K562 (cell line): ENCODE data around the gene RSRP1. TPM values are rescaled to one million over a fixed set of nuclear protein-coding genes. Genes with fewer than 3 reads are reported as not detected.

Experiments used
- ATAC-seq: fragments of 200-7000 bp; cut with Tn5 transposase; 3 replicates; pipeline ENCODE4 v1.9.1; 2020; ENCODE audit warnings: moderate library complexity
- BruUV-seq: library from RNA; stranded (reverse); fragments of 400-500 nt; replicated peaks from 2 replicates; lab custom pipeline; 2021; lab: Mats Ljungman, UMichigan
- CTCF ChIA-PET: fragments of 300-600 bp; formaldehyde crosslinking; extraction: SDS; loops from one replicate; lab custom pipeline; 2021; ENCODE audit warnings: low intra/inter-chr PET ratio; lab: Yijun Ruan, JAX
- POLR2A ChIA-PET: fragments of 300-600, 350-650 bp; sonication (Branson Sonifier 250); formaldehyde crosslinking; extraction: SDS; loops from one replicate; lab custom pipeline; 2021; ENCODE audit warnings: antibody characterized with exemption, inconsistent platforms; lab: Yijun Ruan, JAX
- DNase-seq, 4 experiments: peaks; one replicate each; pipeline versions ENCODE4 v3.0.0 to v3.0.0-alpha.2; 2011 to 2018; ENCODE audit warnings: low spot score in 3 of 4, mixed read lengths in 3 of 4; ENCODE audit errors: extremely low read depth in 1 of 4
- FAIRE-seq: peaks from 2 replicates; lab custom pipeline; 2011; peaks lifted over from hg19 to GRCh38; lab: Jason Lieb, UNC
- H2AFZ ChIP-seq: 2 replicates; pipeline ENCODE4 v1.6.0; 2011; ENCODE audit warnings: low read depth, low read length, control low read depth, inconsistent platforms
- H3K27ac ChIP-seq: fragments of 200-600 bp; 3 replicates; pipeline ENCODE4 v1.8.0; 2011; ENCODE audit warnings: low read depth, mild to moderate bottlenecking, control low read depth, inconsistent platforms, low read length, moderate library complexity, mixed read lengths; ENCODE audit errors: extremely low read depth
- H3K27me3 ChIP-seq, 2 experiments: fragments of 300-600 bp in 1 of 2; 2 replicates in 1 of 2; 3 replicates in 1 of 2; pipeline versions ENCODE4 v1.6.0 to v1.8.0; 2011; ENCODE audit warnings: inconsistent platforms in 2 of 2, low read length in 2 of 2, mild to moderate bottlenecking in 1 of 2, mixed read lengths in 1 of 2, moderate library complexity in 1 of 2; ENCODE audit not compliant: control insufficient read depth in 2 of 2, insufficient read depth in 2 of 2
- H3K36me3 ChIP-seq: fragments of 300-600 bp; 3 replicates; pipeline ENCODE4 v1.8.0; 2011; ENCODE audit warnings: mild to moderate bottlenecking, low read length, inconsistent platforms; ENCODE audit not compliant: control insufficient read depth, insufficient read depth
- H3K4me1 ChIP-seq, 2 experiments: fragments of 200-600 bp in 1 of 2; replicated peaks in 1 of 2; 2 replicates in 1 of 2; 3 replicates in 1 of 2; pipeline versions ENCODE4 v1.5.1 to v1.8.0; 2011; ENCODE audit warnings: inconsistent platforms in 2 of 2, low read length in 2 of 2, mild to moderate bottlenecking in 1 of 2, mixed read lengths in 1 of 2, moderate library complexity in 1 of 2; ENCODE audit not compliant: control insufficient read depth in 2 of 2, insufficient read depth in 2 of 2
- H3K4me2 ChIP-seq: 2 replicates; pipeline ENCODE4 v1.6.1; 2011; ENCODE audit warnings: low read length, control low read depth, inconsistent platforms, mixed read lengths; ENCODE audit not compliant: insufficient read depth
- H3K4me3 ChIP-seq: fragments of 200-600 bp; sonication (generic), shearing (Covaris generic); 2 replicates; pipeline ENCODE4 v1.5.1; 2016; ENCODE audit warnings: control low read depth, inconsistent platforms
- H3K79me2 ChIP-seq: fragments of 200-600 bp; 3 replicates; pipeline ENCODE4 v1.8.0; 2011; ENCODE audit warnings: low read length, inconsistent platforms; ENCODE audit not compliant: control insufficient read depth, insufficient read depth
- H3K9ac ChIP-seq, 2 experiments: 2 replicates each; pipeline versions ENCODE4 v1.6.0 to v1.6.1; 2011; ENCODE audit warnings: low read depth in 2 of 2, low read length in 2 of 2, control low read depth in 1 of 2, inconsistent platforms in 1 of 2, mild to moderate bottlenecking in 1 of 2, mixed read lengths in 1 of 2; ENCODE audit not compliant: insufficient read depth in 1 of 2
- H3K9me1 ChIP-seq: one replicate; pipeline ENCODE4 v1.6.0; 2011; ENCODE audit warnings: inconsistent platforms, mild to moderate bottlenecking, low read length, moderate library complexity; ENCODE audit not compliant: control insufficient read depth, insufficient read depth
- H3K9me3 ChIP-seq: replicated peaks from 2 replicates; pipeline ENCODE4 v1.5.1; 2011; ENCODE audit warnings: low read depth, low read length, inconsistent platforms; ENCODE audit not compliant: control insufficient read depth, insufficient read depth
- H4K20me1 ChIP-seq: replicated peaks from 2 replicates; pipeline ENCODE4 v1.6.1; 2011; ENCODE audit warnings: low read length, inconsistent platforms, mixed read lengths; ENCODE audit not compliant: control insufficient read depth, insufficient read depth
- CBX5 ChIP-seq: IDR thresholded peaks from 2 replicates; pipeline ENCODE4 v1.6.1; 2014; ENCODE audit warnings: low read depth, borderline replicate concordance
- EWSR1 ChIP-seq: fragments of 450-650 bp; IDR thresholded peaks from 2 replicates; pipeline ENCODE4 v1.6.1; 2018; ENCODE audit warnings: borderline replicate concordance, mild to moderate bottlenecking, low read depth, moderate library complexity; ENCODE audit not compliant: partially characterized antibody
- SAFB ChIP-seq: fragments of 200-400 bp; formaldehyde crosslinking; IDR thresholded peaks from 2 replicates; pipeline ENCODE4 v1.6.1; 2017; ENCODE audit warnings: low read depth, low read length, borderline replicate concordance
- XRCC3 ChIP-seq: fragments of 450-650 bp; IDR thresholded peaks from 2 replicates; pipeline ENCODE4 v1.6.1; 2017; ENCODE audit warnings: mild to moderate bottlenecking, moderate library complexity
- ZNF280B ChIP-seq: fragments of 250-450 bp; sonication (Bioruptor Pico); IDR thresholded peaks from 2 replicates; pipeline ENCODE4 v1.5.1; 2021; ENCODE audit warnings: mild to moderate bottlenecking
- ZNF408 ChIP-seq: fragments of 250-450 bp; sonication (Bioruptor Pico); IDR thresholded peaks from 2 replicates; pipeline ENCODE4 v1.4.0; 2020; ENCODE audit warnings: low read depth, mild to moderate bottlenecking, moderate library complexity
- WGBS: fragments of 100-300 bp; shearing (Covaris generic); methylation state at CpG from one replicate; pipeline ENCODE4 v1.1.6; 2016; ENCODE audit warnings: low coverage, mixed read lengths; ENCODE audit not compliant: insufficient coverage; ENCODE audit errors: missing lambda C conversion rate; 5-methylcytosine and 5-hydroxymethylcytosine counted together
- in situ Hi-C: fragments of 300-500 bp; cut with MboI; formaldehyde crosslinking; loops from 4 replicates; pipeline ENCODE4 v1.15.0; 2018; ENCODE audit warnings: inconsistent platforms, mixed read lengths
- intact Hi-C: fragments of 100-400 bp; cut with micrococcal nuclease; formaldehyde crosslinking; loops from 2 replicates; pipeline ENCODE4 v1.14.2; 2022
- polyA plus RNA-seq, 8 experiments: library from polyadenylated mRNA; depleted of rRNA in 4 of 8; stranded (reverse) in 5 of 8; unstranded in 3 of 8; fragments of >200 nt; fragmentation: Nextera tagmentation in 2 of 8; fragmentation: Illumina TruSeq in 1 of 8; extraction: Ambion mirVana in 2 of 8; extraction: Trizol in 1 of 8; gene quantifications; 2 replicates each; pipeline versions ENCODE4 v1.2.1 to v1.2.3, GENCODE V29; 2011 to 2014; ENCODE audit warnings: inconsistent platforms in 1 of 8, missing spikeins in 1 of 8
- total RNA-seq, 7 experiments: library from RNA; depleted of rRNA in 6 of 7; stranded (reverse); fragments of >200 nt in 6 of 7; fragmentation: Illumina TruSeq in 2 of 7; extraction: Trizol in 2 of 7; gene quantifications; 2 replicates each; pipeline versions ENCODE4 v1.2.1 to v1.2.3, GENCODE V29; 2011 to 2021; ENCODE audit warnings: low replicate concordance in 1 of 7

Gene RSRP1
- total and polyA plus RNA-seq, 9 of the 15 experiments (the other 6 are each of a cell fraction or from before 2014, with no cell fraction given) = 27.2 to 283 (median 146) TPM

GRCh38 chr1:25209516-25209915 is 37.7 kb downstream of the RSRP1 start:
- no peaks in the 10 kb centered on the region for H3K79me2 ChIP-seq
- no peak for ATAC-seq
- intact Hi-C loops = loop anchor here (5.0 kb wide), 1 partner anchor 107 kb away; no protein-coding TSS in a partner anchor
- no peaks in the 10 kb centered on the region for H3K36me3 ChIP-seq
- no peak overlapping the region for H3K27ac ChIP-seq
- H3K4me2 ChIP-seq = no peak overlapping the region
- no TSS peak for BruUV-seq
- H3K9me1 ChIP-seq = no peaks in the 10 kb centered on the region
- H2AFZ ChIP-seq = no peak overlapping the region
- no peaks in the 10 kb centered on the region for H3K9me3 ChIP-seq
- H4K20me1 ChIP-seq = 0 out of 2 replicates have a peak, but pooled peaks cover 2% of the 10 kb centered on the region
- ChIA-PET CTCF (no interaction called here), POLR2A (interaction anchor here (0.6 kb wide), 1 partner anchor 11 kb away, joined by 3 read pairs; no protein-coding TSS in a partner anchor)
- H3K4me3 ChIP-seq = no peak overlapping the region
- in situ Hi-C loops = no loop called here
- no peak for FAIRE-seq
- no peaks in the 10 kb centered on the region; a peak in 1 of 5 replicates for H3K4me1 ChIP-seq
- DNase-seq = no peak
- TF ChIP-seq SAFB (no peak), EWSR1 (no peak), XRCC3 (no peak), ZNF280B (CRISPR knock-in tag) (no peak), CBX5 (no peak), ZNF408 (CRISPR knock-in tag) (no peak)
- no peak overlapping the region for H3K9ac ChIP-seq
- peaks cover 0 to 7% of the 10 kb centered on the region in 2 experiments; a peak in 1 of 5 replicates for H3K27me3 ChIP-seq
- 49% methylated on average over 4 of the region's 4 CpGs for WGBS
